ENCODE results near the gene ATP9A. TPM values are rescaled to one million over a fixed set of nuclear protein-coding genes. Genes with fewer than 3 reads are reported as not detected.
"Not testable (repeated sequence)": the region's sequence is repeated elsewhere in the genome, so short reads cannot be mapped to it uniquely, and the experiment has no call there.

ATP9A gene
- total RNA-seq, 2 experiments from 2014 or later: 1.0 to 1.2 TPM

DNA sequence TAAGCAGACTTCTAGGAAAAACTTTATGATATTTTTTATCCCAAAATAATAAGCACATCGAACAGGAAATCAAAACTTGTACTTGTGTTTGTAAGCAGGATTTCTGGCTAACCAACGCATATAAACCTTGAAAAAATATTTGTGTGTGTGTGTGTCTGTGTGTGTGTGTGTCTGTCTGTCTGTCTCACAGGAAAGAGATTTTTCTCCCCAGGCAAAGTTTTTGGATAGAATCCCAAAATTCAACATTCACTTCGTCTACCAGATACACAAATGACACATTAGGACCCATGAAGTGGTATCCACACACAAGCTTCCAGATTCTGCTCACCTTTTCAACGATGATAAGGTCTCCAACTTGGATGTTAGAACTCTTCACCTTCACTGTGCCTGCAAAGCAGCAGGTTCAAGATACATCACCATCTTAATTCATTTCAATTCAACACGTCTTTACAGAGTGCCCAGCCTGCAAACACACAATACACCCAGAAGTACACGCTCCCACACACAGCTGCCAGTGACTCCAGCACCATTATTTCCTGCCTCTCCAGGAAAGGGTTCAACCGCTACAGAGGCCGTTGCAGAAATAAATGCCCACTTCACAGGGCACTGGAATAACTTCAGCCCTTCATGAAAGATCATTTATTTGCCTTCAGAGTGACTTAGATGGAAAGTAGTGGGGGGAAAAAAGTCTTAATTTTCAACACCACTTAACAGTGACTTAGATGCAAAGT lies 70.9 kb downstream of the ATP9A start:
- H3K4me1 Mint-ChIP-seq: peaks cover 11% of the 10 kb centered on the region
- CTCF ChIA-PET: interaction anchor here (1.1 kb wide), 1 partner anchor 103 kb away, joined by 3 read pairs; no protein-coding TSS in a partner anchor
- H3K4me3 Mint-ChIP-seq: no peak overlapping the region
- H3K36me3 Mint-ChIP-seq (ENCODE audit: low read depth): no peaks in the 10 kb centered on the region
- no peaks in the 10 kb centered on the region for H3K9me3 Mint-ChIP-seq
- DNase-seq: no peak
- H3K27me3 Mint-ChIP-seq: peaks cover 30% of the 10 kb centered on the region
- no peak overlapping the region for H3K27ac Mint-ChIP-seq
- POLR2A ChIA-PET: no interaction called here

- DNase-seq: no peak
- CTCF ChIA-PET: interaction anchor here (1.1 to 1.2 kb wide), 2 partner anchors 8 to 104 kb away, joined by 3 read pairs; no protein-coding TSS in a partner anchor
- peaks cover 11% of the 10 kb centered on the region for H3K4me1 Mint-ChIP-seq
- H3K36me3 Mint-ChIP-seq (ENCODE audit: low read depth): no peaks in the 10 kb centered on the region
- POLR2A ChIA-PET: no interaction called here
- peaks cover 29% of the 10 kb centered on the region for H3K27me3 Mint-ChIP-seq
- no peak overlapping the region for H3K4me3 Mint-ChIP-seq
- H3K9me3 Mint-ChIP-seq: no peaks in the 10 kb centered on the region
- no peak overlapping the region for H3K27ac Mint-ChIP-seq
These were observed 71.7 kb downstream of the ATP9A start for GRCh38 chr20:51696304-51697071.

DNA sequence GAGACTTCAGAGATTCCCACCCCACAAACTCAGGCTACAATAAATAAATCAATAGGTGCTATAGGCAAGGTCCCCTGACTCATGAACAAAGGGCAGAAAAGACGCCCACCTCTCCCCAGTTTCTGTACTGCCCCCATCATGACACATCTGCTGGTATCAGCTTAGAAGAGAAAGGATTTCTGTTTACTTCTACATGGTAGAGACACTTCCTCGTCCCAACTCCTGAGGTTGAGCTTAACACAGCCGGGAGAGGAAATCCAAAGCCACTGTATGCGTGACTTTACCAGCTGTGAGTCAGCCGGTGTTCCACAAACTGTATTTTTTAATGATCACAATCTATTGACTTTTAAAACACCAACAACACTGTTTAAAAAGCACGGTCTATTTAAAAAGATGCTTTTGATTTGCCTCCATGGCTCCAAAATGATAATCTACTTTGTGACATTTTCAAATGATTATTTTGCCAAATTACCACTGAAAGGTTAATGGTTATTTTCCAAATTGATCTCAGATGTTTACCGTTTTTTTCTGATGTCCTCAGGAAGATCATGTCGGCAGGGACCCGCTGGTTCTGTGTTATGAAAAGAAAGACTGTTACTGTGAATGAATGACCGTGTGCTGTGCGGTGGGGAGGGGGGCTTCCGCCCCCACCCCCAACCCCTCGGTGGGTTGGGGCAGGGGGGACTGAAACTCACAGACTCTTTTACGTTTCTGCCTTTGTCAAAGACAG lies 72.5 kb downstream of the ATP9A start:
- Mint-ChIP-seq H3K4me3 (no peak overlapping the region), H3K4me1 (peaks cover 11% of the 10 kb centered on the region), H3K27ac (no peak overlapping the region), H3K9me3 (no peaks in the 10 kb centered on the region), H3K36me3 (ENCODE audit: low read depth) (no peaks in the 10 kb centered on the region), H3K27me3 (peaks cover 29% of the 10 kb centered on the region)
- ChIA-PET POLR2A (no interaction called here), CTCF (interaction anchor here (1.2 kb wide), 1 partner anchor 9 kb away, joined by 3 read pairs; no protein-coding TSS in a partner anchor)
- no peak for DNase-seq

- Mint-ChIP-seq H3K4me3 (no peak overlapping the region), H3K4me1 (peaks cover 11% of the 10 kb centered on the region), H3K9me3 (no peaks in the 10 kb centered on the region), H3K27ac (no peak overlapping the region), H3K36me3 (ENCODE audit: low read depth) (no peaks in the 10 kb centered on the region), H3K27me3 (peaks cover 24% of the 10 kb centered on the region)
- POLR2A ChIA-PET: no interaction called here
- no peak for DNase-seq
- CTCF ChIA-PET: no interaction called here
These were observed 75.3 kb downstream of the ATP9A start for GRCh38 chr20:51692806-51693400.

GRCh38 chr20:51691703-51692102 lies 76.5 kb downstream of the ATP9A start:
- Mint-ChIP-seq H3K36me3 (ENCODE audit: low read depth) (no peaks in the 10 kb centered on the region), H3K27ac (no peak overlapping the region), H3K4me3 (no peak overlapping the region), H3K9me3 (no peaks in the 10 kb centered on the region), H3K4me1 (peaks cover 11% of the 10 kb centered on the region), H3K27me3 (peaks cover 18% of the 10 kb centered on the region)
- ChIA-PET CTCF (no interaction called here), POLR2A (no interaction called here)
- no peak for DNase-seq

GRCh38 chr20:51688600-51689244 lies 79.5 kb downstream of the ATP9A start:
- POLR2A ChIA-PET: no interaction called here
- no peaks in the 10 kb centered on the region for H3K27me3 Mint-ChIP-seq
- no peak overlapping the region for H3K27ac Mint-ChIP-seq
- H3K9me3 Mint-ChIP-seq: no peaks in the 10 kb centered on the region
- no peak overlapping the region for H3K4me3 Mint-ChIP-seq
- no peak for DNase-seq
- H3K36me3 Mint-ChIP-seq (ENCODE audit: low read depth): no peaks in the 10 kb centered on the region
- peaks cover 2% of the 10 kb centered on the region for H3K4me1 Mint-ChIP-seq
- CTCF ChIA-PET: interaction anchor here (1.4 kb wide), 1 partner anchor 12 kb away, joined by 3 read pairs; no protein-coding TSS in a partner anchor

GRCh38 chr20:51687630-51688029 lies 80.6 kb downstream of the ATP9A start:
- ChIA-PET POLR2A (no interaction called here), CTCF (no interaction called here)
- Mint-ChIP-seq H3K36me3 (ENCODE audit: low read depth) (no peaks in the 10 kb centered on the region), H3K4me1 (peaks cover 2% of the 10 kb centered on the region), H3K27me3 (no peaks in the 10 kb centered on the region), H3K9me3 (no peaks in the 10 kb centered on the region), H3K4me3 (no peak overlapping the region), H3K27ac (no peak overlapping the region)
- DNase-seq: no peak

DNA sequence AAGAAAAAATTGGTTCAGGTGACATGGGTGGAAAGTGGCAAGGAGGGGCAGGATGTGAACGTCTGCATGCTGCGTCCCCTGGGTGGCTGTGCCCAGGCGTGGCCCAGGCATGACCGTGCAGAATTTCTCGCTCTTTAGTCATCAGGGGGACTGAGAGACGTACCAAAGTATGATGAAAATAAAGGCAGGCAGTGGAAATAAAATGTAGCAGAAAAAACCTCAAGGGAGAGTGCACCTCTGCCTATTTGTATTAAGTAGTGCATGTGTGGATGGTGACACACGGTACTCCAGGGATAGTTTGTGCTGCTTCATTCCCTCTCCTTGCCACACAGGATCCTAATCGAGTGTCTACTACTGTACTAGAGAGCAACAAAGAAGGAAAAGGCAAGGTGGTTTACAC lies 81.1 kb downstream of the ATP9A start:
- peaks cover 2% of the 10 kb centered on the region for H3K4me1 Mint-ChIP-seq
- ChIA-PET CTCF (no interaction called here), POLR2A (no interaction called here)
- no peak for DNase-seq
- H3K36me3 Mint-ChIP-seq (ENCODE audit: low read depth): no peaks in the 10 kb centered on the region
- H3K9me3 Mint-ChIP-seq: no peaks in the 10 kb centered on the region
- H3K4me3 Mint-ChIP-seq: no peak overlapping the region
- H3K27ac Mint-ChIP-seq: no peak overlapping the region
- H3K27me3 Mint-ChIP-seq: no peaks in the 10 kb centered on the region

GRCh38 chr20:51685494-51685893 lies 82.7 kb downstream of the ATP9A start:
- H3K4me3 Mint-ChIP-seq; H3K27ac Mint-ChIP-seq; H3K4me1 Mint-ChIP-seq; CTCF ChIA-PET; H3K9me3 Mint-ChIP-seq; POLR2A ChIA-PET; H3K36me3 Mint-ChIP-seq (ENCODE audit: low read depth); DNase-seq; H3K27me3 Mint-ChIP-seq: not testable (repeated sequence)

DNA sequence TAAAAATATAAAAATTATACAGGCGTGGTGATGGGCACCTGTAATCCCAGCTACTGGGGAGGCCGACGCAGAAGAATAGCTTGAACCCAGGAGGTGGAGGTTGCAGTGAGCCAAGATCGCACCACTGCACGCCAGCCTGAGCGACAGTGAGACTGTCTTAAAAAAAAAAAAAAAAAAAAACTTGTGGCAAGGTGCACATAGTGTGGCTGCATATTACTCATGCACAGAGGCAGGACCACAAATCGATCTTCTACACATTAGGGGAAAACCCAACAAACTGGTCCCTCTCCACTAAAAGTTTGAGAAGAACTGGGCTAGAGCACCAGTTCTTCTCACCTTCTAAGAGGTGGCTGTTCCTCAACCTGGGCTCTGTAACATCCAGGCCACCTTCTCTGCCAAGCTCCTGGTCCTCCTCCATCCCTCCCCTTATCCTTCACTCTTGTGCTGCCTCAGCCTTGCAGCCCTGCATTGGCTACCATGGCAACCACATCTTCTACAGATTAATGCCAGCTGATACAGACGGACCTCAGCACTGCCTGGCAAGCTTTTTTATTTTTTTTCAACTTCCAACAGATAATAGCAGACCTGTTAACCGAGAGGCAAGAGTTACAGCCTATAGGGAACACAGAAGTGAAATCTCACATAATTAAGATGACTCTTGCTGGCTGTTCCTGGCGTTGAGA lies 88.0 kb downstream of the ATP9A start:
- no peaks in the 10 kb centered on the region for H3K36me3 Mint-ChIP-seq (ENCODE audit: low read depth)
- no peaks in the 10 kb centered on the region for H3K9me3 Mint-ChIP-seq
- CTCF ChIA-PET: no interaction called here
- H3K4me1 Mint-ChIP-seq: no peaks in the 10 kb centered on the region
- POLR2A ChIA-PET: no interaction called here
- H3K27ac Mint-ChIP-seq: no peak overlapping the region
- H3K27me3 Mint-ChIP-seq: peaks cover 11% of the 10 kb centered on the region
- no peak overlapping the region for H3K4me3 Mint-ChIP-seq
- no peak for DNase-seq

DNA sequence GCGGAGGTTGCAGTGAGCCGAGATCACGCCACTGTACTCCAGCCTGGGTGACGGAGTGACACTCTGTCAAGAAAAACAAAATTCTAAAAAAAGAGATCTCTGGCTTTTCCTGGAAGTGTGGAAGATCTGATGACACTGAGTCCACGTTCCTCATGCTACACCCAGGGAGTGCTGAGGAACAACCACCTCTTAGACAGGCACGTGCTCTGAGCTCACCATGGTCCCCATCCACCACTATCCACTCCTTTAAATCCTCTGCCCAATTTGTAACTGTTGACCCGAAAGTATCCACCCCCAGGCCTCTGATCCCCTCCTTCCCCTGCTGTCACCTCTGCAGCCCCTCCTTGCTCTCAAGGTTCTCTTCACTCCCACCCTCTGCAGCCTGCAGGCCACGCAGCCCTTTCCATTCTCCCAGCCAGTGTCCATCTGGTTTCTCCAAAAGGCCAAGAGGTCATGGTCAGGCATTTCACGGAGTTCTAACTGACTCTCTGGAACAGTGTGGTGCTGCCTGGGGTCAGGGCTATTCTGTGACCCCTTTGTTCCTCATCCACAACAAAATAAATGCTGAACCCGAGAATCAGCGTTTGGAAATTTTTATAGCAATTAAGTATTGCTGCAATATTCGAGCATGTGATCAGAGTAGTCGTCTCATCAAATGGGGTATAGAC lies 88.8 kb downstream of the ATP9A start:
- POLR2A ChIA-PET: no interaction called here
- no peaks in the 10 kb centered on the region for H3K4me1 Mint-ChIP-seq

More for the DNA sequence above, 88.8 kb downstream of the ATP9A start:
- Mint-ChIP-seq H3K27ac (no peak overlapping the region), H3K36me3 (ENCODE audit: low read depth) (no peaks in the 10 kb centered on the region), H3K9me3 (no peaks in the 10 kb centered on the region), H3K27me3 (peaks cover 11% of the 10 kb centered on the region), H3K4me3 (no peak overlapping the region)
- DNase-seq: no peak
- CTCF ChIA-PET: no interaction called here
